H9 (cell line): ENCODE results near the gene DLGAP4. TPM values are rescaled to one million over a fixed set of nuclear protein-coding genes. Genes with fewer than 3 reads are reported as not detected.

Experiments
- DNase-seq: peaks from one replicate; pipeline ENCODE4 v3.0.0-alpha.2; 2017
- H2AFZ ChIP-seq: one replicate; pipeline ENCODE4 v1.6.1; 2013; ENCODE audit warnings: mild to moderate bottlenecking, low read length, control low read depth, moderate library complexity
- H2AK5ac ChIP-seq: 2 replicates; pipeline ENCODE4 v1.6.1; 2013; ENCODE audit warnings: low read length, control low read depth, mixed read lengths; ENCODE audit not compliant: insufficient read length
- H2BK120ac ChIP-seq: one replicate; pipeline ENCODE4 v1.6.1; 2013; ENCODE audit warnings: low read depth, mild to moderate bottlenecking, low read length, control low read depth, inconsistent platforms; ENCODE audit not compliant: poor library complexity, severe bottlenecking
- H2BK12ac ChIP-seq: 2 replicates; pipeline ENCODE4 v1.6.1; 2013; ENCODE audit warnings: low read length, control low read depth, mixed read lengths, low read depth; ENCODE audit not compliant: insufficient read length
- H2BK15ac ChIP-seq: 2 replicates; pipeline ENCODE4 v1.6.1; 2013; ENCODE audit warnings: low read depth, low read length, control low read depth
- H2BK20ac ChIP-seq: one replicate; pipeline ENCODE4 v1.6.1; 2013; ENCODE audit warnings: low read depth, mild to moderate bottlenecking, low read length, control low read depth, inconsistent platforms; ENCODE audit not compliant: poor library complexity, severe bottlenecking
- H2BK5ac ChIP-seq: 2 replicates; pipeline ENCODE4 v1.6.1; 2013; ENCODE audit warnings: low read length, control low read depth, mixed read lengths; ENCODE audit not compliant: insufficient read length
- H3K14ac ChIP-seq: 2 replicates; pipeline ENCODE4 v1.6.1; 2013; ENCODE audit warnings: low read length, control low read depth; ENCODE audit not compliant: insufficient read depth
- H3K18ac ChIP-seq: 2 replicates; pipeline ENCODE4 v1.6.1; 2013; ENCODE audit warnings: low read depth, mild to moderate bottlenecking, mixed read lengths, low read length, control low read depth; ENCODE audit not compliant: insufficient read length
- H3K23ac ChIP-seq: 2 replicates; pipeline ENCODE4 v1.6.1; 2013; ENCODE audit warnings: low read length, control low read depth, mixed read lengths, low read depth; ENCODE audit not compliant: insufficient read length
- H3K23me2 ChIP-seq: 2 replicates; pipeline ENCODE4 v1.6.1; 2013; ENCODE audit warnings: low read depth, mild to moderate bottlenecking, mixed read lengths, low read length, control low read depth; ENCODE audit not compliant: insufficient read length, poor library complexity, severe bottlenecking
- H3K27ac ChIP-seq: 2 replicates; pipeline ENCODE4 v1.5.1; 2013; ENCODE audit warnings: low read length, control low read depth, mixed read lengths, low read depth; ENCODE audit not compliant: insufficient read length
- H3K27me3 ChIP-seq: 2 replicates; pipeline ENCODE4 v1.6.1; 2013; ENCODE audit warnings: low read length, control low read depth, inconsistent platforms; ENCODE audit not compliant: insufficient read depth
- H3K4ac ChIP-seq: 2 replicates; pipeline ENCODE4 v1.6.1; 2013; ENCODE audit warnings: low read depth, mild to moderate bottlenecking, control low read depth, inconsistent platforms, low read length, moderate library complexity
- H3K4me1 ChIP-seq: 2 replicates; pipeline ENCODE4 v1.6.1; 2013; ENCODE audit warnings: low read length, control low read depth, inconsistent platforms; ENCODE audit not compliant: insufficient read depth
- H3K4me2 ChIP-seq: 2 replicates; pipeline ENCODE4 v1.6.1; 2013; ENCODE audit warnings: low read length, control low read depth, mixed read lengths; ENCODE audit not compliant: insufficient read length, insufficient read depth
- H3K56ac ChIP-seq: 2 replicates; pipeline ENCODE4 v1.6.1; 2013; ENCODE audit warnings: low read depth, mild to moderate bottlenecking, mixed read lengths, low read length, control low read depth; ENCODE audit not compliant: insufficient read length
- H3K79me1 ChIP-seq: 2 replicates; pipeline ENCODE4 v1.6.1; 2013; ENCODE audit warnings: low read depth, mild to moderate bottlenecking, moderate library complexity, low read length, control low read depth, inconsistent platforms; ENCODE audit not compliant: insufficient read depth, poor library complexity, severe bottlenecking
- H3K79me2 ChIP-seq: 2 replicates; pipeline ENCODE4 v1.6.1; 2013; ENCODE audit warnings: low read length, control low read depth, inconsistent platforms; ENCODE audit not compliant: insufficient read depth
- H3K9ac ChIP-seq: 2 replicates; pipeline ENCODE4 v1.6.1; 2013; ENCODE audit warnings: low read length, control low read depth, mixed read lengths; ENCODE audit not compliant: insufficient read length; ENCODE audit errors: extremely low read depth
- H3K9me3 ChIP-seq: one replicate; pipeline ENCODE4 v1.6.1; 2013; ENCODE audit warnings: low read depth, low read length, inconsistent platforms; ENCODE audit not compliant: control insufficient read depth
- H3T11ph ChIP-seq: one replicate; pipeline ENCODE4 v1.6.1; 2013; ENCODE audit warnings: mild to moderate bottlenecking, low read length, control low read depth, inconsistent platforms
- H4K20me1 ChIP-seq: one replicate; pipeline ENCODE4 v1.6.1; 2013; ENCODE audit not compliant: control insufficient read depth, insufficient read length, insufficient read depth
- H4K5ac ChIP-seq: 2 replicates; pipeline ENCODE4 v1.6.1; 2013; ENCODE audit warnings: low read depth, mild to moderate bottlenecking, mixed read lengths, low read length, control low read depth; ENCODE audit not compliant: insufficient read length
- H4K8ac ChIP-seq: replicated peaks from 2 replicates; pipeline ENCODE4 v1.6.1; 2013; ENCODE audit warnings: low read length, control low read depth, mixed read lengths, low read depth; ENCODE audit not compliant: insufficient read length
- H4K91ac ChIP-seq: 2 replicates; pipeline ENCODE4 v1.6.1; 2013; ENCODE audit warnings: low read depth, mild to moderate bottlenecking, moderate library complexity, mixed read lengths, low read length, control low read depth; ENCODE audit not compliant: insufficient read length
- H3K27ac Mint-ChIP-seq, 3 experiments: 2 replicates in 2 of 3; 3 replicates in 1 of 3; pipeline ENCODE4 v1.8.0; 2020 to 2021; ENCODE audit warnings: mixed read lengths in 3 of 3, mild to moderate bottlenecking in 1 of 3, moderate library complexity in 1 of 3
- H3K27me3 Mint-ChIP-seq: 2 replicates; pipeline ENCODE4 v1.8.0; 2021; ENCODE audit warnings: low read depth, mild to moderate bottlenecking, moderate library complexity, mixed read lengths
- H3K36me3 Mint-ChIP-seq, 3 experiments: 2 replicates in 2 of 3; 3 replicates in 1 of 3; pipeline ENCODE4 v1.8.0; 2020 to 2021; ENCODE audit warnings: low read depth in 3 of 3, mixed read lengths in 3 of 3; ENCODE audit not compliant: insufficient read depth in 1 of 3
- H3K4me1 Mint-ChIP-seq, 2 experiments: 2 replicates each; pipeline ENCODE4 v1.8.0; 2020; ENCODE audit warnings: mixed read lengths in 2 of 2
- H3K4me3 Mint-ChIP-seq, 2 experiments: 2 replicates in 1 of 2; 3 replicates in 1 of 2; pipeline ENCODE4 v1.8.0; 2020 to 2021; ENCODE audit warnings: mild to moderate bottlenecking in 2 of 2, mixed read lengths in 2 of 2, moderate library complexity in 1 of 2
- H3K9me3 Mint-ChIP-seq, 2 experiments: 2 replicates in 1 of 2; 3 replicates in 1 of 2; pipeline ENCODE4 v1.8.0; 2020; ENCODE audit warnings: mild to moderate bottlenecking in 2 of 2, mixed read lengths in 2 of 2, moderate library complexity in 1 of 2
- CTCF ChIP-seq: fragments of 200-600 bp; sonication (generic); conservative IDR thresholded peaks from 3 replicates; pipeline ENCODE4 v1.8.0; 2021; ENCODE audit warnings: antibody characterized with exemption, mild to moderate bottlenecking
- WGBS: extraction: QIAGEN DNeasy Blood & Tissue Kit; methylation state at CpG from one replicate; pipeline ENCODE4 v1.1.7; 2013; ENCODE audit warnings: missing lambda C conversion rate, low lambda C conversion rate, mixed read lengths; ENCODE audit not compliant: insufficient read length; ENCODE audit errors: extremely low coverage; 5-methylcytosine and 5-hydroxymethylcytosine counted together
- total RNA-seq: library from RNA; stranded (reverse); gene quantifications from 2 replicates; pipeline ENCODE4 v1.2.1, GENCODE V29; 2021

The DLGAP4 gene
- total RNA-seq, 1 experiment from 2014 or later: 48.0 TPM

GRCh38 chr20:36360429-36360828 lies 54.3 kb downstream of the DLGAP4 start:
- no peak overlapping the region for H3T11ph ChIP-seq

More at GRCh38 chr20:36360429-36360828, 54.3 kb downstream of the DLGAP4 start:
- no peak overlapping the region for H4K91ac ChIP-seq
- no peaks in the 10 kb centered on the region for H3K27me3 ChIP-seq
- no peak overlapping the region for H4K5ac ChIP-seq
- no peak overlapping the region for H3K14ac ChIP-seq
- Mint-ChIP-seq H3K36me3 (no peaks in the 10 kb centered on the region; a peak in 1 of 7 replicates), H3K27ac (peak overlapping the region in 1 of 3 experiments; percentile 54; a peak in 1 of 7 replicates), H3K4me3 (no peak overlapping the region; a peak in 1 of 5 replicates), H3K27me3 (peaks cover 3% of the 10 kb centered on the region; the same call in 1 of the 2 replicates), H3K4me1 (peaks cover 9% of the 10 kb centered on the region in 2 experiments), H3K9me3 (no peaks in the 10 kb centered on the region)
- TF ChIP-seq CTCF: no peak
- H2BK15ac ChIP-seq: no peak overlapping the region
- no peak overlapping the region for H4K8ac ChIP-seq
- H2AFZ ChIP-seq: no peak overlapping the region
- H3K23me2 ChIP-seq: no peaks in the 10 kb centered on the region
- no peak overlapping the region for H3K9ac ChIP-seq
- no peak overlapping the region for H3K56ac ChIP-seq
- no peak overlapping the region for H2BK12ac ChIP-seq
- no peak overlapping the region for H3K4ac ChIP-seq
- H3K27ac ChIP-seq: no peak overlapping the region
- no peak overlapping the region for H3K4me2 ChIP-seq
- no peak overlapping the region for H2BK120ac ChIP-seq
- no peak overlapping the region for H3K18ac ChIP-seq
- H2BK20ac ChIP-seq: no peak overlapping the region
- no peaks in the 10 kb centered on the region for H3K79me2 ChIP-seq
- DNase-seq: no peak
- no peaks in the 10 kb centered on the region for H3K9me3 ChIP-seq
- WGBS: no CpG with 5 or more reads among the region's 10 CpGs
- no peak overlapping the region for H2AK5ac ChIP-seq
- H3K79me1 ChIP-seq: no peaks in the 10 kb centered on the region
- H3K23ac ChIP-seq: no peak overlapping the region
- H3K4me1 ChIP-seq: no peaks in the 10 kb centered on the region
- H2BK5ac ChIP-seq: no peak overlapping the region
- no peaks in the 10 kb centered on the region for H4K20me1 ChIP-seq
